NCI-H2227 (cell line): ENCODE results near the gene PPA2.
"Not testable (repeated sequence)": the region's sequence is repeated elsewhere in the genome, so short reads cannot be mapped to it uniquely, and the experiment has no call there.

ENCODE experiments used
- DNase-seq: peaks from one replicate; lab custom pipeline; 2025; ENCODE audit not compliant: unreplicated experiment; lab: John Stamatoyannopoulos, UW

Gene PPA2

GRCh38 chr4:105460306-105460705 is 13.6 kb downstream of the PPA2 start:
- DNase-seq: no peak

- DNase-seq: not testable (repeated sequence)
Observed at GRCh38 chr4:105458541-105458940, 15.3 kb downstream of the PPA2 start.

- no peak for DNase-seq
Observed at GRCh38 chr4:105458001-105458400, 15.9 kb downstream of the PPA2 start.

- DNase-seq: no peak
Observed at GRCh38 chr4:105455998-105456397, 17.9 kb downstream of the PPA2 start.

- no peak for DNase-seq
Observed at GRCh38 chr4:105455182-105455581, 18.7 kb downstream of the PPA2 start.

- DNase-seq: no peak
Observed at GRCh38 chr4:105453550-105454205, 20.2 kb downstream of the PPA2 start.

- no peak for DNase-seq
Observed at GRCh38 chr4:105451346-105451745, 22.5 kb downstream of the PPA2 start.

GRCh38 chr4:105440890-105441289 is 33.0 kb downstream of the PPA2 start:
- DNase-seq: no peak

GRCh38 chr4:105437637-105438036 is 36.2 kb downstream of the PPA2 start:
- no peak for DNase-seq

- DNase-seq: no peak
Observed at GRCh38 chr4:105436414-105436813, 37.4 kb downstream of the PPA2 start.

GRCh38 chr4:105434940-105435339 is 38.9 kb downstream of the PPA2 start:
- DNase-seq: no peak

- no peak for DNase-seq
Observed at GRCh38 chr4:105433421-105433820, 40.4 kb downstream of the PPA2 start.

GRCh38 chr4:105432438-105432837 is 41.4 kb downstream of the PPA2 start:
- DNase-seq: no peak

- no peak for DNase-seq
Observed at GRCh38 chr4:105430811-105431210, 43.1 kb downstream of the PPA2 start.

GRCh38 chr4:105426187-105426897 is 47.5 kb downstream of the PPA2 start:
- no peak for DNase-seq

- DNase-seq: no peak
Observed at GRCh38 chr4:105422207-105422920, 51.5 kb downstream of the PPA2 start.

GRCh38 chr4:105417624-105418023 is 56.2 kb downstream of the PPA2 start:
- DNase-seq: no peak

- DNase-seq: no peak
Observed at GRCh38 chr4:105415281-105415744, 58.5 kb downstream of the PPA2 start.

- DNase-seq: no peak
Observed at GRCh38 chr4:105414316-105414715, 59.5 kb downstream of the PPA2 start.

GRCh38 chr4:105409135-105409534 is 64.7 kb downstream of the PPA2 start:
- DNase-seq: not testable (repeated sequence)

GRCh38 chr4:105400901-105401677 is 72.8 kb downstream of the PPA2 start:
- no peak for DNase-seq
